Osteocyte (in vitro differentiated cells): ENCODE measurements around the gene DAG1. TPM values are rescaled to one million over a fixed set of nuclear protein-coding genes. Genes with fewer than 3 reads are reported as not detected.

Experiments used
- DNase-seq: peaks from one replicate; pipeline ENCODE4 v3.0.0; 2021; ENCODE audit warnings: mixed read lengths; ENCODE audit not compliant: unreplicated experiment; ENCODE audit errors: extremely low spot score
- H3K27ac Mint-ChIP-seq: one replicate; pipeline ENCODE4 v1.8.0; 2021; ENCODE audit warnings: mild to moderate bottlenecking, mixed read lengths; ENCODE audit not compliant: unreplicated experiment
- H3K27me3 Mint-ChIP-seq: one replicate; pipeline ENCODE4 v1.8.0; 2021; ENCODE audit warnings: mixed read lengths; ENCODE audit not compliant: unreplicated experiment
- H3K36me3 Mint-ChIP-seq: one replicate; pipeline ENCODE4 v1.8.0; 2021; ENCODE audit warnings: mixed read lengths; ENCODE audit not compliant: unreplicated experiment
- H3K4me1 Mint-ChIP-seq: one replicate; pipeline ENCODE4 v1.8.0; 2021; ENCODE audit warnings: mixed read lengths; ENCODE audit not compliant: unreplicated experiment
- H3K4me3 Mint-ChIP-seq: one replicate; pipeline ENCODE4 v1.8.0; 2021; ENCODE audit warnings: mild to moderate bottlenecking, moderate library complexity, mixed read lengths; ENCODE audit not compliant: unreplicated experiment
- H3K9me3 Mint-ChIP-seq: one replicate; pipeline ENCODE4 v1.8.0; 2021; ENCODE audit warnings: mixed read lengths; ENCODE audit not compliant: unreplicated experiment
- total RNA-seq: library from RNA; stranded (reverse); gene quantifications from 2 replicates; pipeline ENCODE4 v1.2.1, GENCODE V29; 2021
- TF ChIP-seq, protein P1 (sequence below): fragments of 200-600 bp; sonication (generic); IDR thresholded peaks from 2 replicates; pipeline ENCODE4 v1.5.0; 2021; ENCODE audit warnings: antibody characterized with exemption, mild to moderate bottlenecking, moderate library complexity

DAG1 gene
- total RNA-seq, 1 donor from 2014 or later, result 136 TPM

- no peaks in the 10 kb centered on the region for H3K27me3 Mint-ChIP-seq
- DNase-seq, result no peak
- H3K4me1 Mint-ChIP-seq, result peaks cover 20% of the 10 kb centered on the region
- H3K36me3 Mint-ChIP-seq, result peaks cover 8% of the 10 kb centered on the region
- peak overlapping the region; percentile 95 for H3K4me3 Mint-ChIP-seq
- H3K27ac Mint-ChIP-seq, result peak overlapping the region; percentile 34
- H3K9me3 Mint-ChIP-seq, result no peaks in the 10 kb centered on the region
- TF ChIP-seq, protein P1, sequence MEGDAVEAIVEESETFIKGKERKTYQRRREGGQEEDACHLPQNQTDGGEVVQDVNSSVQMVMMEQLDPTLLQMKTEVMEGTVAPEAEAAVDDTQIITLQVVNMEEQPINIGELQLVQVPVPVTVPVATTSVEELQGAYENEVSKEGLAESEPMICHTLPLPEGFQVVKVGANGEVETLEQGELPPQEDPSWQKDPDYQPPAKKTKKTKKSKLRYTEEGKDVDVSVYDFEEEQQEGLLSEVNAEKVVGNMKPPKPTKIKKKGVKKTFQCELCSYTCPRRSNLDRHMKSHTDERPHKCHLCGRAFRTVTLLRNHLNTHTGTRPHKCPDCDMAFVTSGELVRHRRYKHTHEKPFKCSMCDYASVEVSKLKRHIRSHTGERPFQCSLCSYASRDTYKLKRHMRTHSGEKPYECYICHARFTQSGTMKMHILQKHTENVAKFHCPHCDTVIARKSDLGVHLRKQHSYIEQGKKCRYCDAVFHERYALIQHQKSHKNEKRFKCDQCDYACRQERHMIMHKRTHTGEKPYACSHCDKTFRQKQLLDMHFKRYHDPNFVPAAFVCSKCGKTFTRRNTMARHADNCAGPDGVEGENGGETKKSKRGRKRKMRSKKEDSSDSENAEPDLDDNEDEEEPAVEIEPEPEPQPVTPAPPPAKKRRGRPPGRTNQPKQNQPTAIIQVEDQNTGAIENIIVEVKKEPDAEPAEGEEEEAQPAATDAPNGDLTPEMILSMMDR, result no peak
These were observed 42.5 kb upstream of the DAG1 start for GRCh38 chr3:49427586-49427985.

DNA sequence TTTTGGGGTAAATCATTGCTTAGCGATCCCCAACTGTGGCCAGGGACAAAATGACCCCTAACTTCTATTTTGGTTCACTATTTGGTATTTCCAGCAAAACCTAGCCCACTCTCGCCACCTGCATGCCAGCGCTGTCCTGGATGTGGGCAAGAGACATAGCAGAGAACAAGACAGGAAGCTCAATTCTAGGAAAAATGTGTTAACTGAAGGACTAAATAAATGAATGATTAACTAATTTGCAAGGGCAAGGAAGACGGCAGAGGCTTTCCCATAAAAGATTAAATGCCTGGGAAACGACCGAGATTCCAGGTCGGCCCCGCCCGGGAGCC is 41.4 kb upstream of the DAG1 start:
- no peaks in the 10 kb centered on the region for H3K27me3 Mint-ChIP-seq
- DNase-seq, result no peak
- TF ChIP-seq, protein P1, result peak; percentile 29
- H3K27ac Mint-ChIP-seq, result peak overlapping the region; percentile 100
- no peaks in the 10 kb centered on the region for H3K9me3 Mint-ChIP-seq
- peaks cover 20% of the 10 kb centered on the region for H3K4me1 Mint-ChIP-seq
- H3K4me3 Mint-ChIP-seq, result peak overlapping the region; percentile 95
- peaks cover 5% of the 10 kb centered on the region for H3K36me3 Mint-ChIP-seq

GRCh38 chr3:49434731-49435130 is 35.3 kb upstream of the DAG1 start:
- no peaks in the 10 kb centered on the region for H3K9me3 Mint-ChIP-seq
- H3K36me3 Mint-ChIP-seq, result no peaks in the 10 kb centered on the region
- no peak overlapping the region for H3K4me3 Mint-ChIP-seq
- TF ChIP-seq, protein P1, result no peak
- H3K27me3 Mint-ChIP-seq, result no peaks in the 10 kb centered on the region
- H3K4me1 Mint-ChIP-seq, result peaks cover 3% of the 10 kb centered on the region
- DNase-seq, result no peak
- no peak overlapping the region for H3K27ac Mint-ChIP-seq

DNA sequence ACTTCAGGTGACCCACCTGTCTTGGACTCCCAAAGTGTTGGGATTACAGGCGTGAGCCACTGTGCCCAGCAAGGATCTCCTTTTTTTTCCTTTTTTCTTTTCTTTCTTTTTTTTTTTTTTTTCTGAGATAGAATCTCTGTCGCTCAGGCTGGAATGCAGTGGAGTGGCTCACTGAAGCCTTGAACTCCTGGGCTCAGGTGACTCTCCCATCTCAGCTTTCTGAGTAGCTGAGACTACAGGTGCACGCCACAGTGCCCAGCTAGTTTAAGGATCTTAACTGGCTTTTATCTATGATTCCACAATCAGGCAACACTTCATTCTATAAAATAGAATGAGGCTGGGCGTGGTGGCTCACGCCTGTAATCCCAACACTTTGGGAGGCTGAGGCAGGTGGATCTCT is 24.7 kb upstream of the DAG1 start:
- Mint-ChIP-seq H3K4me3 (no peak overlapping the region), H3K4me1 (peaks cover 19% of the 10 kb centered on the region), H3K27ac (peak overlapping the region; percentile 34), H3K9me3 (no peaks in the 10 kb centered on the region), H3K27me3 (no peaks in the 10 kb centered on the region), H3K36me3 (no peaks in the 10 kb centered on the region)
- TF ChIP-seq, protein P1, result no peak
- no peak for DNase-seq

DNA sequence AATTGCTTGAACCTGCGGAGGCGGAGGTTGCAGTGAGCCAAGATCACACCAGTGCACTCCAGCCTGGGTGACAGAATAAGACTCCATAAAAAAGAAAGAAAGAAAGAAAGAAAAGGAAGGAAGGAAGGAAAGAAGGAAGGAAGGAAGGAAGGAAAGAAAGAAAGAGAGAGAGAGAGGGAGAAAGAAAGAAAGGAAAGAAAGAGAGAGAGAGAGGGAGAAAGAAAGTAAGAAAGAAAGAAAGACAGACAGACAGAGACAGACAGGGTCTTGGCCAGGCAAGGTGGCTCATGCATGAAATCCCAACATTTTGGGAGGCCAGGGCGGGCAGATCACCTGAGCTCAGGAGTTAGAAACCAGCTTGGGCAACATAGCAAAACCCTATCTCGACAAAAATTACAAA is 16.4 kb upstream of the DAG1 start:
- DNase-seq, result no peak
- TF ChIP-seq, protein P1, result no peak
- Mint-ChIP-seq H3K36me3 (no peaks in the 10 kb centered on the region), H3K4me1 (peaks cover 15% of the 10 kb centered on the region), H3K9me3 (no peaks in the 10 kb centered on the region), H3K4me3 (no peak overlapping the region), H3K27me3 (no peaks in the 10 kb centered on the region), H3K27ac (no peak overlapping the region)
